NCI-H146 treated with DMSO at 0.1 percent for 48 hours (cell line): ENCODE measurements around the gene GLIPR1L2.
"Not testable (repeated sequence)": the region's sequence is repeated elsewhere in the genome, so short reads cannot be mapped to it uniquely, and the experiment has no call there.

Source experiments
- DNase-seq: peaks from one replicate; lab custom pipeline; 2025; ENCODE audit not compliant: unreplicated experiment; lab: John Stamatoyannopoulos, UW

Gene GLIPR1L2

DNA sequence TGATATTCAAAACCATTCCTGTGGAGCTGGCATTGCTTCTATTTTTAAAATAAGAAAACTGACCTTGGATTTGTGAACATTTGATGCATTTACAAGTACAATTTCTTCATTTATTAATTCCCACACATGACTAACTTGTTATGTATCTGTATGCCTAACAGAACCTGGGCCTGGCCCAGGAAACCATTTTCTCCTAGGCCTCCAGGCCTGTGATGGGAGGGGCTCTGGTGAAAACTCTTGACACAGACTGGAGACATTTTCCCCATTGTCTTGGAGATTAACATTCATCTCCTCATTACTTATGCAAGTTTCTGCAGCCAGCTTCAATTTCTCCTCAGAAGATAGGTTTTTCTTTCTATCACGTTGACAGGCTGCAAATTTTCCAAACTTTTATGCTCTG lies 42.0 kb downstream of the GLIPR1L2 start:
- DNase-seq = no peak

- DNase-seq = no peak
Observed at GRCh38 chr12:75437564-75437963, 46.7 kb downstream of the GLIPR1L2 start.

GRCh38 chr12:75438059-75438754 lies 47.3 kb downstream of the GLIPR1L2 start:
- no peak for DNase-seq

DNA sequence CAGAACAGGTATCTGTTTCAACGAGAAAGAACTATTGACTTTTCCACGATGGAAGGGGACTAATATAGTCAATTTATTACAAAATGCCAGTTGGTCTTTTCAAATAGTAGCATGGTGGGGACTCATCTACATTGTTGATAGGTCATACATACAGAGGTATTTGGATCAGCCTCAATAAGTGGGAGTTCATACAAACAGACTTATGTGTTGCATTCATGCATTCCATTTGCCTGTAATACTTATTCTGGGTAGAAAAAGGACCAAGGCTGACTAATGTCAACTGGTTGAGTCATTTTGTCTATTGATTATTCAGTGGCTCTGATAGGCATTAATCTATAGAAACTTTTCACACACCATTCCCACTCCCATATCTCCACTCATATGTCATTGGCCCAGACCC lies 48.2 kb downstream of the GLIPR1L2 start:
- DNase-seq = no peak

- DNase-seq = no peak
Observed at GRCh38 chr12:75439930-75440329, 49.0 kb downstream of the GLIPR1L2 start.

GRCh38 chr12:75441687-75442449 lies 51.0 kb downstream of the GLIPR1L2 start:
- not testable (repeated sequence) for DNase-seq

DNA sequence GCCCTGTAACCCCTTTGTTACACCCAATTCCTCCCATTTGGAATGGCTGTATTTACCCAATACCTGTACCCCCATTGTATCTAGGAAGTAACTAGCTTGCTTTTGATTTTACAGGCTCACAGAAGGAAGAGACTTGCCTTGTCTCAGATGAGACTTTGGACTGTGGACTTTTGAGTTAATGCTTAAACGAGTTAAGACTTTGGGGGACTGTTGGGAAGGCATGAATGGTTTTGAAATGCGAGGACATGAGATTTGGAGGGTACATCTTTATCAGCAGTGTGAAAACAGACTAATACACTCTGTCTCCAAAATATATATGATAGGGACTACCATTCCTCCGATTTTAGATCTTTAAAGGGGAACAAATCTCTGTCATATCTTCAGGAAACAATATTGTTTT lies 51.6 kb downstream of the GLIPR1L2 start:
- DNase-seq = not testable (repeated sequence)

DNA sequence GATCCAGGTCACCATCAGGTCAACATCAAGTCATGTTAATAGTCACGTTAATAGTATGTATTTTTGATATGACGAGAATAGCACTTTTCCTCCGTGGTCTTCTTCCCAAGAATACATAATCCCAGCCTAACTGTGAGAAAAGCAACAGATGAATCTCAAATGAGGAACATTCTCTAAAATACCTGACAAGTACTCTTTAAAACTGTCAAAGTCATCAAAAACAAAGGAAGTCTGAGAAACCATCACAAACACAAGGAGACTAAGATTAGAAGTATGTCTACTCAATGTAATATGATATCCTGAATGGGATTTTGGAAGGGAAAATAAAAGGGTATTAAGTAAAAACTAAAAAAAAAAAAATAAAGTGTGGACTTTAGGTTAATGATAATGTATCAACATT lies 52.8 kb downstream of the GLIPR1L2 start:
- DNase-seq = no peak

GRCh38 chr12:75444429-75445136 lies 53.7 kb downstream of the GLIPR1L2 start:
- no peak for DNase-seq

DNA sequence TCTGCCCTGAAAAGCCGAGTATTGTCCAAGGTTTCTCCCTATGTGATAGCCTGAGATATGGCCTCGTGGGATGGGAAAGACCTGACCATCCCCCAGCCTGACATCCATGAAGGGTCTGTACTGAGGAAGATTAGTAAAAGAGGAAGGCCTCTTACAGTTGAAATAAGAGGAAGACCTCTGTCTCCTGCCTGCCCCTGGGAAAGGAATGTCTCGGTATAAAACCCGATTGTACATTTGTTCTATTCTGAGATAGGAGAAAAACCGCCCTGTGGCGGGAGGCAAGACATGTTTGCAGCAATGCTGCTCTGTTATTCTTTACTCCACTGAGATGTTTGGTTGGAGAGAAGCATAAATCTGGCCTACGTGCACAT lies 54.2 kb downstream of the GLIPR1L2 start:
- DNase-seq = not testable (repeated sequence)

GRCh38 chr12:75446857-75447256 lies 56.0 kb downstream of the GLIPR1L2 start:
- no peak for DNase-seq

GRCh38 chr12:75447691-75448393 lies 57.0 kb downstream of the GLIPR1L2 start:
- no peak for DNase-seq

DNA sequence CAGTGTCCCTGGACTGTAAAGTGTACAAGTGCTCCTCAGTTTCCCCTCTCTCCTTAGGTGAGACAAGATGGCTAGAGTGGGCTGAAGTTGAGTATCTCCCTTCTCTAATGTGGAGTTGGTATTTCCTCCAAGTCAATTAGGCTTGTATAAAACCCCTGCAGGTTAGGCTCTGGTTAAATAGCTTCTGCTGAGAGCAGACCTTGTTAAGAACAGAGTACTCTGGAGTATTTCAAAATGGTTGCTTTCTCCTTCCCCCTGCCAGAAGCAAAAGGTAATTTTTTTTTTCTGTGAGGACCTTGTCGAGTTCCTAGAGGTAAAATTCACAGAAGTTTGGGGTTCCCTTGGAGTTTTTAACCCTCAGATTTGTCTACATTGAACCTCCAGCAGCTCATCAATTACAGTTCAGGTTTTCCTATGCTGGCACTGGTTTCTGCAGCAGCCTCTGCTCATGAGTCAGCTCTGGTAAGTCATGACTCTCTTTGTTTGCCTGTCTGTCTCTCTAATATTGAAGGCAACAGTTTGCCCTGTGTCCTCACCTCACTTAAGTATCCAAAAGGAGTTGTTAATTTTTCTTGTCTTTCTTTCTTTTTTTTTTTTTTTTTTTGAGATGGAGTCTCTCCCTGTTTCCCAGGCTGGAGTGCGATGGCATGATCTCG lies 61.9 kb downstream of the GLIPR1L2 start:
- no peak for DNase-seq

DNA sequence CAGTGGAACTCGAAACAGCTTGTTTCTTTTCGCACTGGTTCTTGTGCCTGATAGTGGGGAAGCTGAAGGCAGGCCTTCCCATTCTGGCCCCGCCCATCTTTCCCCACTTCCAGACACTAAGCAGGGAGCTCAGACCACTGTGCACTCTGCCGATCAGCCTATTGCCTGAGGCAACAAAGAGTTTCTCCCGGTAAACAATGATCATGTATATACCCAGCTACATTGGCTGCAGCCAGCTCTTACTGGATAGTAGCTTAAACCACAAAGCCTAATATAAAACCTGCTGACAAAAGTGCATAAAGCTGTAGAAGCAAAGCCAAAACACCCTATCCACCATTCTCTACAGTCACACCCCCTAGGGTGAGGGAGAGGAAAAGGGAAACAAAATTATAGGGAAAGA lies 65.0 kb downstream of the GLIPR1L2 start:
- DNase-seq = no peak

- no peak for DNase-seq
Observed at GRCh38 chr12:75457191-75457590, 66.3 kb downstream of the GLIPR1L2 start.

DNA sequence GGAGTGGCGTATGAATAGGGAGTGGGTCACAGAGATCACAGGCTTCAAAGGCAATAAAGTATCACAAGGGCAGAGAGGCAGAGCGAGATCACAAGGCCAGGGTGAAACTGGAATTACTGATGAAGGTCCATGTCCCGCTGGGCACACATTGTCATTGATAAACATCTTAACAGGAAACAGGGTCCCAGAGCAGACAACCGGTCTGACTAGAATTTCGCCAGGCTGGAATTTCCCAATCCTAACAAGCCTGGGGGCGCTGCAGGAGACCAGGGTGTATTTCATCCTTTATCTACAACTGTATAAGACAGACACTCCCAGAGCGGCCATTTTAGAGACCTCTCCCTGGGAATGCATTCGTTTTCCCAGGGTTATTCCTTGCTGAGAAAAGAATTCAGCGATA lies 67.0 kb downstream of the GLIPR1L2 start:
- DNase-seq = not testable (repeated sequence)

- no peak for DNase-seq
Observed at GRCh38 chr12:75459755-75460154, 68.9 kb downstream of the GLIPR1L2 start.

GRCh38 chr12:75460204-75460603 lies 69.3 kb downstream of the GLIPR1L2 start:
- DNase-seq = no peak

DNA sequence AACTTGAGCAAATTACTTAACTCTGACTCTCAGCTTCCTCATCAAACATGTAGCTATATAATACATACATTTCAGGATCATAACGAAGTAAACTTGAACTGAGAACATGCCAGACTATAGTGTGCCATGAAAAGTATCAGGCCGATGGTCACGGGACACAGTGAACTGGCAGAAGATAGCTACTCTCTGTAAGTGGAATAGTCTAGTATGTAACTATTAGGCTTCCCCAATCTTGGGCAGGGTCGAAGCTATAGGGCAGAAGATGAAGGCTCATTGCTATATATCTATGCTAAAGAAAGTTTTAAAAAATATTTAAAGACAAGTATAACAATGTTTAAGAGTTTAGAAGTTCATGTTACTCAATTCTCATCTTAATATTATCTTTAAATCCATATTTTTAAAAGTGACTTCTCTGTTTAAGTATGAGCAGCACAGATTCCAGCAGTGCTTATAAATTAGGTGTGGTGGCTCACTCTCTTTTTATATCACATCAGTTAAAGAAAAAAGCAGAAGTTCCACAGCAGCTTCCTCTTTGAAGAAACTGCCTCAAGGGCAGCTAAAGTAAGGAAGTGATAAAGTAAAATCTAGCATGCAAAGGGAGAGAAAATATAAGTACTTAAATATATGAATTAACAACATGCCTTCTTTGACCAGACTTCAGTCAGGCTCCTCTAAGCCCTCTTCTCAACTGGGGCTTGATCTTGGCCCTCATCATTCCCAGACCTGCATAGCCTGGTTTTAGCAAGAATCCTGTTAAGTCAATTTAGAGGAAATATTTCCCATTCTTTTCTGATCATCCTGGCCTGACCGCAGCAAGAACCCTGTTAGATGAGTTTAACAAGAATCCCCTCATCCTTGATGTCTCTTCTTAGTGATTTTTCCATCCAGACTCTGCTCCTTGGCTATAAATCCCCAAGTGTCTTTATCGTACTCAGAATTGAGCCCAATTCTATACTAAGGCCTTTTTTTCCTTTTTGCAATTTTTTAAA lies 81.3 kb downstream of the GLIPR1L2 start:
- DNase-seq = no peak

GRCh38 chr12:75474116-75474515 lies 83.2 kb downstream of the GLIPR1L2 start:
- no peak for DNase-seq
